Inflammatory macrophage treated with lipopolysaccharide for 4 hours (primary cell): ENCODE measurements around the gene SENP7.
"Not testable (repeated sequence)": the region's sequence is repeated elsewhere in the genome, so short reads cannot be mapped to it uniquely, and the experiment has no call there.

Source experiments
- DNase-seq: peaks from one replicate; pipeline ENCODE4 v3.0.0-alpha.2; 2020

SENP7 gene

GRCh38 chr3:101438641-101439040 lies 74.4 kb downstream of the SENP7 start:
- DNase-seq, result not testable (repeated sequence)

- no peak for DNase-seq
These were observed 79.4 kb downstream of the SENP7 start for GRCh38 chr3:101433652-101434051.

GRCh38 chr3:101423984-101424888 lies 88.8 kb downstream of the SENP7 start:
- no peak for DNase-seq

GRCh38 chr3:101418851-101419250 lies 94.2 kb downstream of the SENP7 start:
- no peak for DNase-seq

GRCh38 chr3:101414121-101414520 lies 98.9 kb downstream of the SENP7 start:
- no peak for DNase-seq

- DNase-seq, result no peak
These were observed 99.4 kb downstream of the SENP7 start for GRCh38 chr3:101413656-101414055.

GRCh38 chr3:101391413-101391950 lies 121.5 kb downstream of the SENP7 start:
- DNase-seq, result no peak

GRCh38 chr3:101388706-101389105 lies 124.3 kb downstream of the SENP7 start:
- DNase-seq, result no peak

GRCh38 chr3:101387351-101387750 lies 125.7 kb downstream of the SENP7 start:
- no peak for DNase-seq

GRCh38 chr3:101384426-101384825 lies 128.6 kb downstream of the SENP7 start:
- DNase-seq, result no peak

- DNase-seq, result no peak
These were observed 129.4 kb downstream of the SENP7 start for GRCh38 chr3:101383656-101384055.

GRCh38 chr3:101383156-101383575 lies 129.8 kb downstream of the SENP7 start:
- DNase-seq, result no peak

GRCh38 chr3:101381809-101382208 lies 131.2 kb downstream of the SENP7 start:
- DNase-seq, result peak; percentile 71

- DNase-seq, result peak; percentile 77
These were observed 133.2 kb downstream of the SENP7 start for GRCh38 chr3:101379658-101380376.

- no peak for DNase-seq
These were observed 135.2 kb downstream of the SENP7 start for GRCh38 chr3:101377796-101378195.

- no peak for DNase-seq
These were observed 135.8 kb downstream of the SENP7 start for GRCh38 chr3:101377209-101377608.

- no peak for DNase-seq
These were observed 137.4 kb downstream of the SENP7 start for GRCh38 chr3:101375586-101375985.

- no peak for DNase-seq
These were observed 150.6 kb downstream of the SENP7 start for GRCh38 chr3:101362406-101362805.

GRCh38 chr3:101351829-101352228 lies 161.2 kb downstream of the SENP7 start:
- DNase-seq, result peak; percentile 35

- no peak for DNase-seq
These were observed 172.4 kb downstream of the SENP7 start for GRCh38 chr3:101340591-101340990.

- no peak for DNase-seq
These were observed 179.1 kb downstream of the SENP7 start for GRCh38 chr3:101333883-101334282.

GRCh38 chr3:101329016-101329673 lies 183.9 kb downstream of the SENP7 start:
- DNase-seq, result no peak
